GM10847 (cell line): ENCODE measurements around the gene CEP104.

Experiments
- POLR2A ChIP-seq: IDR thresholded peaks from 2 replicates; pipeline ENCODE4 v1.6.1; 2011; ENCODE audit not compliant: insufficient read length; ENCODE audit errors: extremely low read depth

Gene CEP104

DNA sequence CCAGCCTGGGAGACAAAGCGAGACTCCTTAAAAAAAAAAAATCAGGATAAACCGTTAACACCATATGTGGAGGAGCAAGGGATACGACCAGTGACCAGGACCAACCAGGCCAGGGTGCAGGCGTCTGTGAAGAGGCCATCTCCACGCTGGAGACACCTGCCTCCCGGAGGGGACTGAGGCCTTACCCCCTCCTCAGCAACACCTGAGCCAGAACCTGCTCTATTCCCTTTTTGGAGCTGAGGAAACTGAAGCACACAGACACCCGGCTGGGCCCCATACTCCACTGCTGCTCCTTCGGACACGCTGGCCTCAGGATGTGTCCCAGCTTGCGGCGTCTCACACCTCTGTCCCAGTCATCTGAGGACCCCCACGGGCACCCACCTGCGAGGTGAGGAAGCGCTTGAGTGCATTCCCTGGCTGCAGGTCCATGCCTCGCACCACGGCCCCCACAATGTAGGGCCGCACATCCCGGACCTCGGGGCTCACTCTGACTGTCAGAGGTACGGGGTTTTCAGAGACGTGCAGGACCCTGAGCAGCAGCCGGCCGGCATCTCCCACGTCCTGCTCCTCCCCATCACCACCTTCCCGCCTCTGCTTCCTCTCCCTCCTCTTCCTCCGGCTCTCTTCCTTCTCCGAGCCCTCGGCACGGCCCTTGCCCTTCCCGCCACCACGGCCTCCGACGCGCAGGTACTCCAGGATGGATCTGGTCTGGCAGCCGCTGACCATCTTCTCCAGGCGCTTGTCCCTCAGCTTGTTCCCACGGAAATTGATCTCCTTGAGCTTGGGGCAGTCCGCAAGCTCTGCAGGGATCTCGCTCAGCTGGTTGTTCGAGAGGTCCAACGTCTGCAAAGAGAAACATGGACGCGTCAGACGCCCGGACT lies 70.3 kb downstream of the CEP104 start:
- no peak for TF ChIP-seq POLR2A

DNA sequence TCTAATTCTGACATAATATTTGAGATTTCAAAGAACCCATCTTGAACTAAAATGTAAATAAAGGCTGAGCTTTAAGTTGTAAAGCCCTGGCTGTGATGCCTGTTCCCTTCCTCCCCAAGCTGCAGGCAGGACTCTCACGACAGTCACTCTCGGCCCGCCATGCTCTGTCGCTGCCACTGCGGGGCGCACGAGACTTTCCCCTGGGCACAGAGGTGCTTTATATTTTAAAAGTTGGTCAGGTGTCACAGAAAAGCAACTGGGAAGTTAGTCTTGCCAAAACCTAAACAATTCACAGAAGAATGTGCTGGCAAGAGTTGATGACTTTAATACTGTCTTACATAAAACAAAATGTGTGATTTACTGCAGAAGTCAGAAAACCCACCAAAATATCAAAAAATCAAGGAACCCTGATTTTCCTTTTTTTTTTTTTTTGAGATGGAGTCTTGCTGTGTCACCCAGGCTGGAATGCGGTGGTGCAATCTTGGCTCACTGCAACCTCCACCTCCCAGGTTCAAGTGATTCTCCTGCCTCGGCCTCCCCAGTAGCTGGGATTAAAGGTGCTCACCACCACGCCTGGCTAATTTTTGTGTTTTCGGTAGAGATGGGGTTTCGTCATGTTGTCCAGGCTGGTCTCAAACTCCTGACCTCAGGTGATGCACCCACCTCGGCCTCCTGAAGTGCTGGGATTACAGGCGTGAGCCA lies 71.4 kb downstream of the CEP104 start:
- TF ChIP-seq POLR2A: no peak

DNA sequence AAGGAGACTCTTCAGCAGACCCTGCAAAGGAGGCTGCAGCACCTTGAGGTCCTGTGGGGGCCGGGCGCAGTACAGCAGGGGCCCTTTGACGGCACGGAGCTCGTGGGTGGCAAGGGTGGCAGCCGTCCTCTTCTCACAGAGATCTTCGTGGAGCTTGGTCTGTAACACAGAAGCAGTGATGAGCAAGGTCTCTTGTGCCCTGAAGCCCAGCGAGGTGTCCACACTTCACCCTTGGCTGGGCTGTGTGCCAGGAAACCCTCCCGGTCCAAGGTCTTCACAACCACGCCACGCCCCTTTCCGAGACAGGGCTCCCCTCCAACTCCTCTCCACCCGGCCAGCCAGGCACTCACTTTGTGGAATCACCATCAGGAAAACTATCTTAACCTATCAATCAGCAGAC lies 72.0 kb downstream of the CEP104 start:
- TF ChIP-seq POLR2A: no peak

DNA sequence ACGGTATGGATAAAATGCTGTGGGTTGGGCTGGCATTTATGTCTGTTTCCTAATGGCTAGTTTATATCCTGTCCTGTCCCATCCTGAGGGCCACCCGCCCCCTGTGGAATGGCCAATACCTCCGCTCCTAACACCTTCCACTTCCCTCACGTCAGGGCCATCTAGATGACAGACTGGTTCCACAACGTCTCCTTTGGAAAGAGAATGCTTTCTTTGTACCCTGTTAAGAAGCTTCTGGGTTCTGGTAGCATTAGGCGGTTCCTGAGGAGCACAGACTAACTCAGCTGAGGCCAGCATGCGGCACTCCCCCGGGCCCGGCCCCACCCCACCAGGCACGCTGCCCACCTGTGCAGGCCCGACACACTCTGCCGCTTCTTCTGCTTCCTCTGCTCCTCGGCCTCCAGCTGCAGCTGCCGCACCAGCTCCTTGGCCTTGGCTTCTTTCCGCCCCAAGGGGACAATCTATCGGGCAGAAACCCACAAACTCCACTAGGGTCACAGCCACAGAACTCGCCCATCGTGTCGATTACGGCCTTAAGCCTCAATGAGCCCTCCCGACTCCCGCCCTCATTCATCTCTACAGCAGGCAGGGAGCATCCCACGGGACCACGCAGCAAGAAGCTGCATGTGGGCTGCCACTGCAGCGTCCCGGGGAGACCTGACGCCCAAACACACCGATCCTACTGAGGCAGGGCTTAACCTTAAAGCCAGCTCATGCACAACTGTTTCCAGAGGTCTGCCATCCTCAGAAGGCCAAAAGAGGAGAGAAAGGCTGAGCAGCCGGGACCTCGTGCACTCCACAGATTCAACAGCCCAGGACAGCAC lies 73.1 kb downstream of the CEP104 start:
- TF ChIP-seq POLR2A: no peak

DNA sequence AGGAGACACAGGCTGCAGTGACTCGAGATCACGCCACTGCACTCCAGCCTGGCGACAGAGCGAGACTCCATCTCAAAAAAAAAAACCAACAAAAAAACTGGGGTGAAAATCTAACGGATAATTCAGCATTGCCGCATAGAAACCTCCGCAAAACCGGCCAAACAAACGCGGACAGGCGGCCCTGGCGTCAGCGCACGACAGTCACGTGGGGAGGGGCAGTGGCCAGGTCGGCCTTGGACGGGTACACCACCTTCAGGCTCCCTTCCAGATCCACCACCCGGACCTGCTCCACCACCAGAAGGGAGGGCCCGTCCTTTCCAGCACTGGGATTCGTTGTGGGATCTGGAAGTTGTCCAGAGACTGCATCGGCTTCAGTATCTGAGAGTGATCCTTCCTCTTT lies 76.1 kb downstream of the CEP104 start:
- TF ChIP-seq POLR2A: no peak

DNA sequence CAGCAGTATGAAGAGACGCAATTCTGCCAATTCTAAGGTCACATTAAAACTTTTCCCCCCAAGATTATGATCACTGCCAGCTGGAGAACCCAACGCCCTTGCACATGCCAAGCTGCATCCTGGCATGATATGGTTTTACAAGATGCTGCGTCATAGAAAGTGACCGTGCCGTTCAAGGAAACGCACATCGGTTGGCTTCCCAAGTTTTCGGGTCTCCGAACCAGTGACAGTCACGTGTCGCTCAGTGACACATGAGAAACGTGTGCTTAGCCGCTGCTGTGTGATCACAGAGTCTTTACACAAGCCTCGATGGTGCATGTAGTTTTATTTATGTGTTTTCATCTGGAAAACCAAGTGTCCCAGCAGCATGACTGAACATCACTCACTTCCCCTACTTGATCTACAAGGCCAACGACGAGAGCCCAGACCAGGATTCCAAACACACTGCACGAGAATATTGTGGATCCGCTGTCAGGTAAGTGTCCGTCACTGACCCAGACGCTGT lies 77.0 kb downstream of the CEP104 start:
- no peak for TF ChIP-seq POLR2A

DNA sequence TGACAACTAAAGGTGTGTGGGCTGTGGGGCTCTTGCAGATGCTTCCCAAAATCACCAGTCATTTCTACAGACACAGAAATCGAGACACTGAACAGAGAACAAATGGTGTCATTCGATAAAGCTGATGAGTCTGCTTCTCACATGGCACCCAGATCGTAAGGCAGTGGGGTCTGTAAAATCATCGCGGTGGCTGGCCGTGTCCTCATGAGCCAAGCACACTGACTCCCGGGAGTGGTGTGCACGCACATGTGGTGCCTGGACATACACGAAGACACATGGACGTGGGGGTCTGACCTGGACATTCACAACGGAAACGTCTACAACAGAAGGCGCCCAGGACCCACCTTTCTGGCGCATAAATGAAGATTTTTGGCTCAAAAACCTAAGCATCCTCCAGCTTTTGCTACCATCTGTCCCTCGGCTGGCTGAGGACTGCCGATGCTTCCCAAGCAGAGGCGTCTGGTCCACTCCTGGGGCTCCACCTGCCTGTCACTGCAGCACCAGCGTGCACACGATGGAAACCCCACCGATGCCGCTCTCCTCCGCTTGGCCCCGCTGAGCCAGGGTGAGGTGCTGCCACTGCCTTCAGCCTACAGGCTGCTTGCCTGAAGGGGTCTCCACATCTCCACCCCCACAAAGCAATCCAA lies 77.6 kb downstream of the CEP104 start:
- no peak for TF ChIP-seq POLR2A

DNA sequence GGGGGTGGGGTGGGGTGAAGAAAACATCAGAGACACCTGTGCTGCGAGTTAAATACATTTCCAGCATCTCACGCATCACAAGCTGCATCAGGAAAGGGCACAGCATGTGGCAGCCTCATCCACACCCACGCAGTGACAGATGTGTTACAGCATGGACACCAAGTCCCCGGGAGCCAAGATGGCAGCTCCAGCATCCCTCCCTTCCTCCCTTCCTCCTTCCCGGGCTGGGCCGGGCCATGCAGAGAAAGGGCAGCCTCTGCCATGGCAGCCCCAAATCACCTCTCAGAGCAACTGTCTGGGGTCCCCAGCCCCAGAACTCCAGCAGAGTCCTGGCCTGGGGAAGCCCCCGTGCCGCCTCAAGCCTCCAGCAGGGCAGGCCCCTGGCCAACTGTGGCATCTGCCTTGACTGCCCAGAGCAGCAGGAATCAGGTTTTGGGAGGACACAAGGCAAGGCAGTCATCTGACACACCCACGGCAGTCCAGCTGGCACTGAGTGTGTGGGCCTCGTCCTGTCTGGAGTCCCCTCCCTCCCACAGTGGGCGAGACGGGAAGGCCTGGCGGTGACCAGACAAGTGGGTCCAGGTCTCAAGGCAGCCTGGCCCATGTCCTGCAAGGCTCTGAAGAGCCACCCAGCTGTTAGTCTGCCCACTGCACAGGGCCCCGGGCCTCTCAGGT lies 78.3 kb downstream of the CEP104 start:
- no peak for TF ChIP-seq POLR2A

DNA sequence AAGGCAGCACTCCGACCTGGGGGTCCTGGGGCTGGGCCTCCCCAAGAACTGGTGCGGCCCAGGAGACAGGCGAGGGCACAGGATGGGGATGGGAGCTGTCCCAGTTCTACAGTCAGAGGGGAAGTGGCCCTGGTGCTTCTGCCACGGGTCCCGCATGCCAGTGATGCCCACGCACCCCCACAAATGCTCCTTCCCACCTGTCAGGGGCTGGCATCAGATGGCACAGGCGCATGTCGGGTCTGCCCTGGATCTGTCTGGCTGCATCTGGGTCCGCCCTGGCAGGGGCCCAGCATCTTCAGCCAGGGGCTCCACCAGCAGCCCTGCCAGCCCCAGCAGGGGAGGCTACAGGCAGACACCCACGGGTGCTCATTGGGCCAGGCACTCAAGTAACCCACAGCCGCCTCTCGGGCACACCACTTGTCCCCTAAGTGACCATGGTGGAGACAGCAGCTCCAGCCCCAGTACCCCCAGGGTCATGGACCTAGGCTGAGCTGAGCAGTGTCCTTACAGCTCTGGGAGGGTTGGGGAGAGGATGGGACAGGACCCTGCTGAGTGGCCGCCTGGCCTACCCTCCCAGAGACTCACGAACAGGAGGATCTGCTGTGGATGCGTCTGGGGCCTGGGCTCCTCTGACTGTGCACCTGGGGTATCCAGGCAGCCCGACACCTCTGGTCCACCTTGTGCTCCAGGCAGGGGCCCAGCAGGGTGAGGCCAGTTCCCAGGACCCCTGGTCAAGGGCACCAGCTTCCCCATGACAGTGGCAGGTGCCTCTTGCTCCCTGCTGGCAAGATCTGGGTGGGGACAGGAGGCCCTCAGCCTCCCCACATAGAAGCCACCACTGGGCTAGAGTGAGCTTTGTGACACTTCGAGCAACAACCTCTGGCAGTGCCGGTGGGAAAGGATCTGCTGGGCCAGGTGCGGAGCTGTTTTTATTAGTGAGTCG lies 79.1 kb downstream of the CEP104 start:
- no peak for TF ChIP-seq POLR2A

DNA sequence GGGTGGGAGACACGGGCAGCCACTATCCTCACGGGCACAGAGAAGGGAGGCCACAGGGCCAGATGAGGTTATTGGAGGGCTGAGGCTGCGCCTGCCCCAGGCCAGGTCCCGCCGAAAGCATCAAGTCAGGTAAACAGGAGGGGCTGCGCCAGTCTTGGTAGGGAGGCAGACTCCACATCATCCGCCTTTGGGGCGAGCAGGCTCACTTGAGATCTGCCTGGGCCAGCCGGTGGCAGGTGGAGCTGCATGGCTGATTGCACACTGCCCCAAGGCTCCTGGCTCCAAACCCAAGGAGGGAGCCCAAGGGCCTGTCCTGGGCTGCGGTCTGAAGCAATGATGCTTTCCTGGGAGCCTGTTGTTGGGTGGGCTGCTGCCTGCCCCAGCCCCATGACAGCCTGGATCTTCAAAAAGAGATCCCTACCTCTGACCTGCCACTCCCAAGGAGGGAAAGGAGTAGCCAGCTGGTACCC lies 79.9 kb downstream of the CEP104 start:
- TF ChIP-seq POLR2A: no peak

DNA sequence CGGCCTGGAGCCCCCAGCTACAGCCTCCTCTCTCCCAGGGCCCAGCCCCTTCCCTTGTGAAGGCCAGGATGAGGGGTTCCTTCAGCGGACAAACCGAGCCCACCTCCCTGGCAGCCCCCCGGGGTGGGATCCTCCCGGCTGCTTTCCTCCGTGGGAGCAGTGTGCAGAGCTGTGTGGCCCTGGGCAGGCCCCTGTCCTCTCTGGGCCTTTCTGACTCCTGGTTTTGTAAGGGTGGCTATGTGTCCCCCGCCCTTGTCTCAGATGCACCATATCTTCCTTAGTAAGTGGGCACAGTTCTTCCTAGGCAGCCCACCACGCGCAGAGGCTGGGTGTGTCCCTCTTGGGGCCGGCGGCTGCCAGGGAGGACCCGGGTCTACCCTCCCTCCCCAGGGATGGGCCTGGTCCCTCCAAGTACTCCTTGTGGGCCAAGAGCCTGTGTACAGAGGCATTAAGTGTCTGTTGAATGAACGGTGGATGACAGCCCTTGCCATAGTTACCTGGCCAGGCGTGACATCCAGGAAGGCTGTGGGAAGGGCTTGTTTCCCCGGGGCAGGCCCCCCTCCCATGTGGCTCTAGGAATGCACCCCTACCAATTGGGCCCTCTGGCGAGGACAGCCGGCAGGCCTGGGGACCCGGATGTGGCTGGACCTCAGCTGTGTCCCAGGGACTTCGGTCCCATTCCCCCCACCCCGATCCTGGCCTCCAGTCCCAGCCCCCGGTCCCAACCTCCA lies 80.6 kb downstream of the CEP104 start:
- TF ChIP-seq POLR2A: no peak

DNA sequence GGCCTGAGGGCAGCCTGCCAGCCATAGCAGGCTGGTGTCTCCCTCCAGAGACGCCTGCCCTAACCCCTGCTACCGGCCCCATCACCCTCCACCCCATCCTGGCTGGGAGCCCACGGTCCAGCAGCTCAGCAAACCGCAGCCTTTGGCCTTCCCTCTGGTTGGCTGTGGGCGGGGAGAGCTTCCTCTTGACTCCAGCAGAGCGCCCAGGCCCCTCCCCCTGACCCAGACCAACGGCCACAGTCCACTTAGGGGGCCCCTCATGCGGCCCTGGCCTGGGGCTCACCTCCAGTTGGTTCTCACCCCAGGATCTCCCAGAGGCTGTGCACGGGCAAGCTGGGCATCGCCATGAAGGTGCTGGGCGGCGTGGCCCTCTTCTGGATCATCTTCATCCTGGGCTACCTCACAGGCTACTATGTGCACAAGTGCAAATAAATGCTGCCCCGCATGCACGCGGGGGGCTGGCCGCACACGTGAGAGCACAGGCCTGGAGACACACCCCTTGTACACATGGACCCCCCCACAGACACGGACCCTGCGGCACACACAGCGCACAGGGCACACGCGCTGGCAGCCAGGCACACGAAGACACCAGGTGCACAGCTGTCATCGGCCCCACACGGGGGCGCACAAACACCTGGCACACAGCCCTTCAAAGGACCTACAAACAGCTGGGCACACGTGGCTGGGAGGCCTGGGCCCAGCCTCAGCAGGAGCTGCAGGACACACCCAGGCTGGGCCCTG lies 81.4 kb downstream of the CEP104 start:
- TF ChIP-seq POLR2A: no peak
